ENCODE data around the gene CFAP46.

DNA sequence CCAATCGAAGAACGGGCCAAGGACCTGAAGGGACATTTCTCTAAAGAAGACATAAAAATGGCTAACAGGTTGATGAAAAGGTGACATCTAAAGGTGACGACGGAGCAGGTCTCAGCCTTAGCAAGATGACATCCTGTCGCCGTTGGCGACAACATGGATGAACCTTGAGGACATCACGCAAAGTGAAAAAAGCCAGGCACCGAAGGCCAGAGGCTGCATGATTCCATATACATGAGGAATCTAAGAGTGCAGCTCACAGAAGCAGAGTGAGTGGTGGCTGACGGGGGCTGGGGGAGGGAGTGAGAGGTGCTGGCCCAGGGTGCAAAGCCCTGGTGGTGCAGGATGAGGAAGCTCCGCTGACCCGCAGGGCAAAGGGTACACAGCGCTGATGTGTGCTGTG is 122.3 kb downstream of the CFAP46 start:
- TF ChIP-seq, protein P1, sequence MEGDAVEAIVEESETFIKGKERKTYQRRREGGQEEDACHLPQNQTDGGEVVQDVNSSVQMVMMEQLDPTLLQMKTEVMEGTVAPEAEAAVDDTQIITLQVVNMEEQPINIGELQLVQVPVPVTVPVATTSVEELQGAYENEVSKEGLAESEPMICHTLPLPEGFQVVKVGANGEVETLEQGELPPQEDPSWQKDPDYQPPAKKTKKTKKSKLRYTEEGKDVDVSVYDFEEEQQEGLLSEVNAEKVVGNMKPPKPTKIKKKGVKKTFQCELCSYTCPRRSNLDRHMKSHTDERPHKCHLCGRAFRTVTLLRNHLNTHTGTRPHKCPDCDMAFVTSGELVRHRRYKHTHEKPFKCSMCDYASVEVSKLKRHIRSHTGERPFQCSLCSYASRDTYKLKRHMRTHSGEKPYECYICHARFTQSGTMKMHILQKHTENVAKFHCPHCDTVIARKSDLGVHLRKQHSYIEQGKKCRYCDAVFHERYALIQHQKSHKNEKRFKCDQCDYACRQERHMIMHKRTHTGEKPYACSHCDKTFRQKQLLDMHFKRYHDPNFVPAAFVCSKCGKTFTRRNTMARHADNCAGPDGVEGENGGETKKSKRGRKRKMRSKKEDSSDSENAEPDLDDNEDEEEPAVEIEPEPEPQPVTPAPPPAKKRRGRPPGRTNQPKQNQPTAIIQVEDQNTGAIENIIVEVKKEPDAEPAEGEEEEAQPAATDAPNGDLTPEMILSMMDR (IDR thresholded peaks at IDR 0.05; ENCODE audit: borderline replicate concordance, extremely low read depth, low read length, poor library complexity, severe bottlenecking), result no peak
- no peak for TF ChIP-seq EZH2 (IDR thresholded peaks at IDR 0.05; ENCODE audit: borderline replicate concordance, low read depth, low read length, severe bottlenecking)
